NCI-H2171 (cell line): ENCODE results near the gene SPDYE3.
"Not testable (repeated sequence)": the region's sequence is repeated elsewhere in the genome, so short reads cannot be mapped to it uniquely, and the experiment has no call there.

Experiments used
- DNase-seq: peaks from one replicate; lab custom pipeline; 2025; lab: John Stamatoyannopoulos, UW

Gene SPDYE3

DNA sequence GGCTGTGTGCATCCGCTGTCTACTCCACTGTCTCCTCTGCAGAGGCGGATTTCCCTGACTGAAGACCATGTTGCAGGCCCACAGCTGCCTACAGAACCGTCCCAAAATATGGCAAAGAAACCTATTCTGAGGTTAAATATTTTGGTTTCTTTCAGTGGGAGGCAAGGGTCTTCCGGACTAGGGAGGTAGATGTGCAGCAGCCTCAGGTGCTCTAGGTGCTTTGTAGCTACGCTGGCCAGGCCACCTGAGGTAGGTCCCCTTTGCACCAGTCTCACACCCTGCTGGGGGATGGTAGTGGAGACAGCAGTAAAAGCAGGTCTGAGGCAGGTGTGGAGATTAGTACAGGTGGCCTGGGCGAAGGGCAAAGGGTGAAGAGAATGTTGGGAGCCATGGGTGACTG lies 42.3 kb downstream of the SPDYE3 start:
- no peak for DNase-seq

DNA sequence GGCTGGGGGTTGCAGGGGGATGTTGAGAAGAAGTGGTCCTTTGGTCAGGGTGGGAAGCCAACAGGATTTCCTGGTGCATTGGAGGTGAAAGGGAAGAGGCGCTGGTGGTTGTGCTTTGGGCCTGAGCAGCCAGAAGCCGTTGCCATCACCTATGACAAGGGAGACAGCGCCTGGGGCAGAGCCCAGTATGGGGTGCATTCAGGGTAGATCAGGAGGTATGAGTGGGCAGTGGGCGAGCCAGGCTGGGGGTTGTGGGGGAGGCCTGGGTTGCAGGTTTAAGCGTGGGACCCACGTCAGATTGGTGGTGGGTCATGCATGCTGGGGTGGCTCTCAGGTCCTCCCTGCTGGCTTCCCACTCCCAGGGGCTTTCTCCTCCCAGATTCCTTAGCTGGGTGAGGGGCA lies 44.2 kb downstream of the SPDYE3 start:
- DNase-seq: no peak

DNA sequence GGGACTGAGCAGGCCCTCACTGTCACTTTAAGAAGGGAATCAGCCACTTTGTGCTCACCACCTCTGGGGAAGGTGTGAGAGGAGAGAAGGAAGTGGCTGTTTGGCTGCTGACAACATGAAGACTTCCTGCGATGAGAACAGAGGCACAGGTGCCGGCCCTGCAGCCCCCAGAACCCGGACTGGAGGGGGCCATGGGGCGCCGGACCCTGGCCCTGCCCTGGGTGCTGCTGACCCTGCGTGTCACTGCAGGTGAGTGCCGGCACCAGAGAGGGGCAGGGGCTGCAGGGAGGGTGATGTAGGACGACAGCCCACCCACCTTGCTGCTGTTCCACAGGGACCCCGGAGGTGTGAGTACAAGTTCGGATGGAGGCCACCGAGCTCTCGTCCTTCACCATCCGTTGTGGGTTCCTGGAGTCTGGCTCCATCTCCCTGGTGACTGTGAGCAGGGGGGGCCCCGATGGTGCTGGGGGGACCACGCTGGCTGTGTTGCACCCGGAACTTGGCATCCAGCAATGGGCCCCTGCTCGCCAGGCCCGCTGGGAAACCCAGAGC lies 44.8 kb downstream of the SPDYE3 start:
- not testable (repeated sequence) for DNase-seq

DNA sequence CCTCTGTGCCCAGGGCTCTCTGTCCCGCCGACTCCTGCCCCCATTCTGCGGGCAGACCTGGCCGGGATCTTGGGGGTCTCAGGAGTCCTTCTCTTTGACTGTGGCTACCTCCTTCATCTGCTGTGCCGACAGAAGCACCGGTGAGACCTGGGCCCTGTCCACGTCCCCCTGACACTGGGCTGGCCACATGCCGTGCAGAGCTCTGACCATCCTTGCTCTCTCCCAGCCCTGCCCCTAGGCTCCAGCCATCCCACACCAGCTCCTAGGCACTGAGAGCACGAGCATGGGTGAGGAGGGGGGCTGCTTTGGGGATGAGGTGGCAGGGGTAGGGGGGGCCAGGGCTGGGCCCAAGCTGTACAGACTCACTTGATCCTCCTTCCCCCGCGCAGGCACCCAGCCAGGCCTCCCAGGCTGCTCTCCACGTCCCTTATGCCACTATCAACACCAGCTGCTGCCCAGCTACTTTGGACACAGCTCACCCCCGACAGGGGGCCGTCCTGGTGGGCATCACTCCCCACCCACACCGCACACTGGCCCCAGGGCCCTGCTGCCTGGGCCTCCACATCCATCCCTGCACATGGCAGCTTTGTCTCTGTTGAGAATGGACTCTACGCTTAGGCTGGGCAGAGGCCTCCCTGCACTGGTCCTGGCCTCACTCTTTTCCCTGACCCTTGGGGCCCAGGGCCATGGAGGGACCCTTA lies 45.6 kb downstream of the SPDYE3 start:
- no peak for DNase-seq

GRCh38 chr7:100353685-100354330 lies 46.3 kb downstream of the SPDYE3 start:
- DNase-seq: no peak

DNA sequence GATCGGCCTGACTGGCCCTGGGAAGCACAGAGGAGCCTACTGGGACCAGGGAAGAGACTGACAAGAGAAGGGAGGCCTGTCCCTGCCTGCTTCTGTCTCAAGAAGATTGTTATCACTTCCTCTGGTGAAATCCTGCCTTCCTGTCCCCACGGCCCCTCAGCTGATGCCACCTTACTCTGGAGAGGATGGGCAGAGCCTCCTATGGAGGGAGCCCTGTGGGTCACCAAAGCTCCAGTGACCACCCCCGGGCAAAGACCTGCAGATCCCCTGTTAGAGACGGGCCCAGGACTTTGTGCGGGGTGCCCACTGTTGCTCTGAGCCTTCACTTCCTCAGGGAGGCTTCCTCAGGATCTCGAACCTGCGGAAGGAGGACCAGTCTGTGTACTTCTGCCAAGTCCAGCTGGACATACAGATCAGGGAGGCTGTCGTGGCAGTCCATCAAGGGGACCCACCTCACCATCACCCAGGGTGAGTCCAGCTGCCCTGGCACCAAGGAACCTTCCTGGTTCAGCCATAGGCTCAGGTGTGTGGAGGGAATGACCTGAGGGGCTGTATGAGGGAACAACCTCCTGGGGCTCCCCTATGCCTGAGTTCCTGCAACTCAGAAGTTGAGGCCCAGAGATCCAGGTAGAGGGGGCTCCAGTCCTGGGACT lies 49.0 kb downstream of the SPDYE3 start:
- DNase-seq: no peak

GRCh38 chr7:100357131-100357561 lies 49.6 kb downstream of the SPDYE3 start:
- DNase-seq: no peak

DNA sequence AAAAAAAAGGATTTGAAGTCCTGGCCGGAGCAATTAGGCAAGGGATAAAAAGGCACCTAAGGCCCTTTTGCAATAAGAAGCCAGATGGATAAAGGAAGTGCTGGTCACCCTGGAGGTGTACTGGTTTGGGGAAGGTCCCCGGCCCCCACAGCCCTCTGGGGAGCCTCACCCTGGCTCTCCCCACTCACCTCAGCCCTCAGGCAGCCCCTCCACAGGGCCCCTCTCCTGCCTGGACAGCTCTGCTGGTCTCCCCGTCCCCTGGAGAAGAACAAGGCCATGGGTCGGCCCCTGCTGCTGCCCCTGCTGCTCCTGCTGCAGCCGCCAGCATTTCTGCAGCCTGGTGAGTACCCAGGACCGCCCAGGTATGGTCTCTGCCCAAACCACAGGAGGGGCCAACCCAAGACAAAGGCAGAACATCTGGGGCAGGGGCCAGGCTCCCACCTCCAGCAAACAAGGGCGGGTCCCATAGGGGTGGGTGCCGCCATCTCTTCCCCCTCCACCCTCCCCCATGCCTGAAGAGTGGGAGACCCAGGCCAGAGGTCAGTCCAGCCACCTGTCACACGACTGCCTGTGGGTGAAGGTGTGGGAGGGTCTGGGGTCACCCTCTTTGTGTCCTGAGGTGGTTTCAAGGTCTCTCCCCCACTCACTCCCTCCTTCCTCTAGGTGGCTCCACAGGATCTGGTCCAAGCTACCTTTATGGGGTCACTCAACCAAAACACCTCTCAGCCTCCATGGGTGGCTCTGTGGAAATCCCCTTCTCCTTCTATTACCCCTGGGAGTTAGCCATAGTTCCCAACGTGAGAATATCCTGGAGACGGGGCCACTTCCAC lies 50.7 kb downstream of the SPDYE3 start, which contains the start of gene PILRB:
TSS of gene PILRB (plus strand) at position 91 of the 830 bp plus-strand sequence. CDS start at position 277, 186 bp downstream.
- DNase-seq: no peak

DNA sequence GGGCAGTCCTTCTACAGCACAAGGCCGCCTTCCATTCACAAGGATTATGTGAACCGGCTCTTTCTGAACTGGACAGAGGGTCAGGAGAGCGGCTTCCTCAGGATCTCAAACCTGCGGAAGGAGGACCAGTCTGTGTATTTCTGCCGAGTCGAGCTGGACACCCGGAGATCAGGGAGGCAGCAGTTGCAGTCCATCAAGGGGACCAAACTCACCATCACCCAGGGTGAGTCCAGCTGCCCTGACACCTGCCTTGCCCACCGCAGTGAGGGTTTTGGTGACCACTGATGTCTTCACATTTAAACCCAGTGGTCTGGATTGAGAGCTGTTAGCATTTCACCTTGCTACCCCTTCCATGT lies 51.3 kb downstream of the SPDYE3 start:
- DNase-seq: no peak

DNA sequence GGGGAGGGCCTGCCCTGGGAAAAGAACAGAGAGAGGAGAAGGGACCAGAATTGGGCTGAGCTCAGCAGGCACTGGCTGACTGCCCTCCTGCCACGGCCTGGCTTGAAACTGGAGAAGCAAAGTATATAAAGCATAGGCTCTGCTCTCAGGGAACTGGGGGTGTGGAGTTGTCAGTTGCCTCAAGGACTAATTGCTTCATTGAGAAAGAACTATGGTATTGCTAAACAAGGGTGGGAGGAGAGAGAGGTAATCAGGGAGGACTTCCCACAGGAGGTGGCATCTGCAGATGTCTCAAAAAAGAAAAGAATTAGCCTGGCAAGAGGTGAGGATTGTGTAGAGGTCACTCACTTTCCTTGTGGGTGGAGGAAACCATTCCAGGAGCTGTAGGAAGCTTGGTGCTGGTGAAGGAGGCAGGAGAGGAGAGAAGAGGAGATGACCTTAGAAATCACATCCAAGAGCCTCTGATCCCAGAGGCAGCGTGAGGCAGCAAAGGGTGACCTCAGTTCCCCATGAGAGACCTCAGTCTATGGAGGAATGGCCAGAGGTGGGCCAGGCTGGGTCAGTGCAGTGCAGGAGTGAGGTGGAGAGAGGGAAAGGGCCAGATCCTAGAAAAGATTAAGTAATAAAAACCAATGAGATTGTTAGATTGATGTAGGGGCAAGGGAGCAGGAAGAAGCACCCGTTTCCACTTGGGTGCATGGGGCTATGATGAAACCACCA lies 52.8 kb downstream of the SPDYE3 start:
- DNase-seq: no peak

GRCh38 chr7:100363098-100363497 lies 55.6 kb downstream of the SPDYE3 start:
- no peak for DNase-seq

DNA sequence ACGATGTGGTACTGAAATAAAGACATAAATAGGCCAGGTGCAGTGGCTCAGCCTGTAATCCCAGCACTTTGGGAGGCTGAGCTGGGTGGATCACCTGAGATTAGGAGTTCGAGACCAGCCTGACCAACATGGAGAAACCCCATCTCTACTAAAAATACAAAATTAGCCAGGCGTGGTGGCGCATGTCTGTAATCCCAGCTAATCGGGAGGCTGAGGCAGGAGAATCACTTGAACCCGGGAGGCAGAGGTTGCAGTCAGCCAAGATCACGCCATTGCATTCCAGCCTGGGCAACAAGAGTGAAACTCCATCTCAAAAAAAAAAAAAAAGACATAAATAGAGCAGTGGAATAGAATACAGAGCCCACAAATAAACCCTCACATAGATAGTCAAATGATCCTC lies 56.3 kb downstream of the SPDYE3 start:
- DNase-seq: not testable (repeated sequence)

DNA sequence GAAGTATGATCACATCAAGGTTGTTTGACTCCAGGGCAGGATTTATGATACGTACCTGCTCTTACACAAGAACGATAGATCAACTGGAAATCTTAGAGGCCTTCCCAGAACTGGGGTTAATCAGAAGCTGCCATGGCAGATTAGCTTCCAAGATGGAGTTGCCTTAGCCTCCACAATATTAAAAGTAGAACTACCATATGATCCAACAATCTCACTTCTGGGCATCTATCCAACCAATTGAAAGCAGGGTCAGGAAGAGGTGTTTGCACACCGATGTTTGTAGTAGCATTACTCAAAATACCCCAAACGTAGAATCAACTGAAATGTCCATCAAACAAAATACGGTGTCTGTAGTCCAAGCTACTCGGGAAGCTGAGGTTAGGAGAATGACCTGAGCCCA lies 57.0 kb downstream of the SPDYE3 start:
- DNase-seq: no peak

GRCh38 chr7:100365998-100366367 lies 58.5 kb downstream of the SPDYE3 start:
- DNase-seq: not testable (repeated sequence)

DNA sequence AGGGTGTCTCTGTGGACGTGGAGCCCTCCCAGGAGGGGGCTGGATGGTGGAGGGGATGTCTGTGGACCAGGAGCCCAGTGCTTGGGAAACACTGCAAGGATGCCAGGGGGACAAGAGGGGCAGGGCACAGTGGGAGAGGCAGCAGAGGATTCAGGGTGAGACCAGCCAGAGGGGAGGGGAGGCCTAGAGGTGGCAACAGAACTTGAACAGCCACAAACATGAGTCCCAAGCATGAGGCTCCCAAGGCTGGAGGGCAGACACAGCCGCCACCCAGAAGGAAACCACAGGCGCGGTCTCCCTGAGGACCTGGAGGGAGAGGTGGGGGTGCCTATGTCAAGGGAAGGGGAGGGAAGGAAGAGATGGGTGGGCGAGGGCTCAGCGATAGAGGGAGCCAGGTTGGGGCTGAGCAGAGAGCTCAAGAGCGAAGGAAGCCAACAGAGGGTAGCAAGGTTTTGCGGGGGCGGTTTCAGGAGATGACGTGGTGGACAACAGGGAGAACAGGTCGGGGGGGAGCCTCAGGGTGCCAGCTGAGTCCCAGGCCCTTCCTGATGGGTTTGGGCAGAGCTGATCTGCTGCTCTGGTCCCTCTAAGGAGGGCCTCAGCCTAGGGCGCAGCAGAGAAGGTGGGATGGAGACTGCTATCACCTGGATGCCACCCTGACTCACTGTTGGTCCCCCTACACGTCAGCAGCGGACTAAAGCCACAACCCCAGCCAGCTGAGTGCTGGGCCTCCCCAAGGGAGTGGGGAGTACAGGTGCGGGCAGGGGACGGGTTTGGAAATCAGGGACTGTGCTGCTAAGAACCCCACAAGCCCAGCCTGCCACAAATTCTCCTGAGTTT lies 59.1 kb downstream of the SPDYE3 start:
- DNase-seq: no peak

DNA sequence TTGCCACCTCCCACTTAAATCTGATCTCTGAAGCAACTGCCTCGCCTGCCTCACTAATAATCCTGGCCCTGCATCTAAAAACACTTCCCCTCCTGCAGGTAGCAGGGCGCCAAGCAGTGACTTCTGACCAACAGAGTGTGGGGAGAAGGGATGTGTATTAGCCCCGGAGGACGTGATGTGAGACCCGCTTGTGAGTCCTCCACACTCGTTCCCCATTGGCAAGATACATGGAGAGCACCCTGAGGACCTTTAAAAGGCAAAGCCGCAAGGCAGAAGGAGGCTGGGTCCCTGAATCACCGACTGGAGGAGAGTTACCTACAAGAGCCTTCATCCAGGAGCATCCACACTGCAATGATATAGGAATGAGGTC lies 59.7 kb downstream of the SPDYE3 start:
- no peak for DNase-seq

DNA sequence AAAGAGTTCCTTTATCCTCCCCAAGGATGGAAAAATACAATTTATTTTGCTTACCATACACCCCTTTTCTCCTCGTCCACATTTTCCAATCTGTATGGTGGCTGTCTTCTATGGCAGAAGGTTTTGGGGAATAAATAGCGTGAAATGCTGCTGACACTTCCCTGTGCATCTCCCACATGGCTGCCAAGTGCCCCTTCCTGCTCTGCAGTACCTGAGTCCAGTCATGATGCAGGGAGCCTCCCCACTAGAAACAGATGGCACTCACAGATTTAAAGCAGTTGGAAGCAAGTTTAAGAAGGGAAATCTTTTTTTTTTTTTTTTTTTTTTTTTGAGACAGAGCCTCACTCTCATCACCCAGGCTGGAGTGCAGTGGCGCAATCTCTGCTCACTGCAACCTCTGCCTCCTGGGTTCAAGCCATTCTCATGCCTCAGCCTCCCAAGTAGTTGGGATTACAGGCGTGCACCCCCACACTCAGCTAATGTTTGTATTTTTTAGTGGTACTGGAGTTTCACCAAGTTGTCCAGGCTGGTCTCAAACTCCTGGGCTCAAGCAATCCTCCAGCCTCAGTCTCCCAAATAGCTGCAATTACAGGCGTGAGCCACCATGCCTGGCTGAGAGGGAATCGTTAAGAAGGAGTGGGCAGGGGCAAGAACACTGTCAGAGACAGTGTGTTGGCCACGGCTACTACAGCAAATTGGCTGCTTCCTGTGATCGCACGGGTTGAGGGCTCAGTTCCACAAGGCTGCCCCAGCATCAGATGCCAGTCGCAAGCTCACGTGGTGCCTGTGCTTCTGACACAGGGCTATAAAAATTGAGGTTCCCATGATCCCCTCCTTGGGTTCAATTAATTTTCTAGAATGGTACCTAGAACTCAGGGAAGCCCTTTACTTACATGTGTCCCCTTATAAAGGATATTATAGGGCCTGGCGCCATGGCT lies 60.4 kb downstream of the SPDYE3 start:
- no peak for DNase-seq

DNA sequence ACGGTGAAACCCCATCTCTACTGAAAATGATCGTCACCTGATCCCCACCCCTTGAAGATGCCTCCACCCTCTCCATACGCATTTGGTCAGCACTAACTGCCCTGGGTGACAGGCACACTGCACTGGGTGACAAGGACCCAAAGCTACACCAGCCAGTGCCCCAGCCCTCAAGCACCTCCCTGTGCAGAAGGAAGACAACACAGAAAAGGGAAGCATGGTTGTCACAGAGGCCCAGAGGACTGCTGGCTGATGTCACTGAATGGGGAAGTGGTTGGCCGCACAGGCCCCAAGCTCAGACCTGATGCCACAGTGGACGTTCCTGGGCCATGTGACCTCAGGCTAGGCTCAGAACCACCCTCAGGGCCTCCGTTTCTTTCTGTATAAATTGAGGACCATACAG lies 61.6 kb downstream of the SPDYE3 start:
- no peak for DNase-seq

DNA sequence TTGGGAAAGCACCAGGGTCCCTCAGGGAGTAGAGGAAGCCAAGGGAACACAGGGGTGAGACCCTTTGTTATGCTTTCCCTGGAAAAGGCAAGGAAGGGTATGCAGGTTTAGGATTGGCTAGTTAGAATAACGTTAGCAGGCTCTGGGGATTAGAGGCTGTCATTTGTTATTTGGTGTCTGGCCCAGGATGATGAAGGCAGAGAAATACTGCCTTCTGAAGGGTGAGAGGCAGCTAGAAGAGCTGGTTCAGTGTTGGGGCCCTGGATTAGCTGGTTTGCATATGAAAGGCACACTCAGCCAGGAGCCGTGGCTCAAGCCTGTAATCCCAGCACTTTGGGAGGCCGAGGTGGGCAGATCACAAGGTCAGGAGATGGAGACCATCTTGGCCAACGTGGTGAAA lies 62.8 kb downstream of the SPDYE3 start:
- no peak for DNase-seq
